GM12872 (cell line): ENCODE results near the gene NINJ2.

Experiments
- CTCF ChIP-seq: IDR thresholded peaks from 3 replicates; pipeline ENCODE4 v1.5.1; 2011; ENCODE audit warnings: low read depth, mild to moderate bottlenecking, low read length, moderate library complexity; ENCODE audit not compliant: insufficient read depth

The NINJ2 gene

DNA sequence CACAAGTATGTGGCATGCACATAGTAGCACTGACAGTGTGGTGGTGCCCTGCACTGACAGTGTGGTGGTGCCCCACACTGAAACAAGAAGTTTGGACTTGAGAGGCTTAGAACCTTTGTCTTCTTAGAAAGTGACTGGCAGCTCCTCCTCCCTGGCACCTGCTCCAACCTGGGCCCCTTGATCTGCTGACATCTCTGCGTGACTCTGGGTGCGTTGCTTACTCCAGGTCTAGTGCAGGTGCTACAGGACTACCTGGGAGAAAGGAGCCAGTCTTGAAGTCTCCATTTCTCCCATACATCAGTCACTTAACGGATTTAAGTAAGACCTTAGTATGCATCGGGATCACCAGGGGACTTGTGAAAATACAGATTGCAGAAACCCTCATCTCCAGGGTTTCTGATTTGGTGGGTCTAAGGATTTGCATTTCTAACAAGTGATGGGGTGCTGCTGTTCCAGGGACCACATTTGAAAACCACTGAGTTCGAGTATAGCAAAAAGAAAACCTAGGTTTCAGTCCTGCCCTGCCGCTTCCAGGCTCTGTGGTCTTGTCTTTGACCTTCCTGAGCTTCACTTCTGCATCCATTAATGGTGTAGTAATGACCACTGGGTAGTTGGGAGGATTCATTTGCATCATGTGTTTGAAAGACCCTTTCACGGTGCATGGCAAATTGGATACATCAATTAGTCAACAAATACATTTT is 15.7 kb downstream of the NINJ2 start:
- no peak for TF ChIP-seq CTCF

- TF ChIP-seq CTCF = no peak
These were observed 16.5 kb downstream of the NINJ2 start for GRCh38 chr12:646442-647384.

DNA sequence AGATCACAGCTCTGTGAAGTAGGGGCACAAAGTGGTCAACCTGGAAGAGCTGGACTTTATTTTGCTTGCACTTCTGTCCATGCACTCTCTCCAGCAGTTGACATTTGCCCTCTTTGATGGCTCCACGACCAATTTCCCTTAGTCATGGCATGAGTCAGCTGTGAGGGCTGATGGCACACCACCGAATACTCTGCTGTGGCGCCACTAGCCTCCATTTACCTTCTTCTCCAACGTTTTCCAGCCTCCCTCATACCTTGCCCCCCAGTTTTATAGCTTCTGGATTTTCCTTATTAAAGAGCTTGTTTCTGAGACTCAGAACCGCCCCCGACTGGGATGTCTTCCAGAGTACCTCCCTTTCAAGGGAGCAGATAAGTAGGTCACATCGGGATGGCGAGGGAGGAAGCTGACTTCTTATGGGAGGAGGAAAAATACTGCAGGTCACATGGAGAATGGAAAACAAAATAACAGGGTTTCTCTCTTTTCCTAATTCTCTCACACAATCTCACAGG is 17.6 kb downstream of the NINJ2 start:
- TF ChIP-seq CTCF = no peak

GRCh38 chr12:644818-645552 is 18.3 kb downstream of the NINJ2 start:
- TF ChIP-seq CTCF = no peak

- no peak for TF ChIP-seq CTCF
These were observed 19.0 kb downstream of the NINJ2 start for GRCh38 chr12:644303-644639.

DNA sequence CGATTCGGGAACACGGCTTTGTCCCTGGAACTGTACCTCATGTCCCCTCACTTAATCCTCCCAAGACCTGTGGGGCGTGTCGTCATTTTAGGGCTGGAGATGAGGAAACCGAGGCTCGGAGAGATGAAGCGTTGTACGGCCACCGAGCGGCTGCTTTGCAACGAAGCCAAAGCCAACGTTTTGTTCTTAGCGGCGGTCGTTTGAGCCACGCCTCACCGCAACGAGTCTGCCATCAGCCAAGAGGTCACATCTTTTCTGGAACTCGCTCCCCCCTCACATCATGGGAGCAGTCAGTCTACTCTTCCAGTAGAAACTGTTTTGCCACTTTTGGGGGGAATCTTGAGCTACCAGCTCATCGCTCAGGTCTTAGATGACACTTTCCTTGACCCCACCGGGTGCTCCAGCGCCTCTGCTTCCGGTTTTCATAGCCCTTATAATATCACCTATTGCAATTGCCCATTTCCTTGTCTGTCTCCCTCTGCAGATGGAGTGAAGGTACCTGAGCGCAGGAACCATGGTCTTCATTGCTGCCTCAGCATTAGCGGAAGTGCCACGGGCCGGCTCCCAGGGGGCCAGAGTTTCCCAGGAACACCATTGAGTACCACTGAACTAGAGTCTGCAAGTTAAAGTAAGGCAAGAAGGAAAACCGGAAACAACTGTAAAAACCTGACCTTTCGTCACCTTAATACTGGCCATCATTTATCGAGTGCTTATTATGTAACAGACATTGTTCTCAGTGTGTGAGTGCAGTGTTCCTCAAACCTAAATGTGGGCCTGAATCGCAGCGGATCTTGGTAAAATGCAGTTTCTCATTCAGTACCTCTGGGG is 19.6 kb downstream of the NINJ2 start:
- no peak for TF ChIP-seq CTCF
